Measurements from ENCODE around the gene OPA3.

DNA sequence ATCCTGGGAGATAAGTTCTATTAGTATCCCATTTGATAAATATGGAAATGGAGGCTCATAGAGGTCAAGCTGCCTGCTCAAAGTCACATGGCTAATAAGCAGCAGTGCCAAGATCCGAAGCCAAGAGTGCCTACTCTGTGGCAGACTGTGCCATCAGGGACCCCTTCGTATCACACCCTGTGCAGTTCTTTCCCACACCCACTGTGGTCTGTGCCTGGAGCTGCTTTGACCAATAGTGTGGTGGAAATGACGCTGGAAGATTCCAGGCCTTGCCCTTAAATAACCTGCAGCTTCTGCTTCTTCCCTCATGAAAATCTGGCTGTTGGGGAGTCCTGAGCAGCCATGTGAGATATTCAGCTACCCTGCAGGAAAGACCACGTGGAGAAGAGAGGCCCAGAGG lies 10.1 kb downstream of the OPA3 start:
- TF ChIP-seq CTCF (IDR thresholded peaks at IDR 0.05 in 8 of 11, conservative IDR thresholded peaks at IDR 0.05 in 3 of 11) (no peak), POLR2A (IDR thresholded peaks at IDR 0.05) (no peak)

Data from spleen (tissue), 7 donors.